HepG2 (cell line): Measurements from ENCODE around the gene COPS6. TPM values are rescaled to one million over a fixed set of nuclear protein-coding genes. Genes with fewer than 3 reads are reported as not detected.

Experiments used
- KLF13 ChIP-seq: sonication (generic); formaldehyde crosslinking; IDR thresholded peaks from 2 replicates; pipeline ENCODE4 v1.4.0; 2020; ENCODE audit warnings: mild to moderate bottlenecking, missing genetic modification reagents
- MBNL3 ChIP-seq: fragments of 250-450 bp; sonication (Bioruptor Pico); conservative IDR thresholded peaks from 2 replicates; pipeline ENCODE4 v1.8.0; 2022; ENCODE audit warnings: mild to moderate bottlenecking, inconsistent platforms
- NFIB ChIP-seq: sonication (generic); formaldehyde crosslinking; IDR thresholded peaks from 2 replicates; pipeline ENCODE4 v1.9.0; 2021; ENCODE audit warnings: missing genetic modification reagents, mild to moderate bottlenecking, borderline replicate concordance
- NFYC ChIP-seq: IDR thresholded peaks from 2 replicates; pipeline ENCODE4 v1.6.1; 2016; ENCODE audit warnings: missing genetic modification reagents, missing compliant biosample characterization
- PBX3 ChIP-seq: sonication (generic); formaldehyde crosslinking; IDR thresholded peaks from 2 replicates; pipeline ENCODE4 v1.8.1; 2023; ENCODE audit warnings: missing genetic modification reagents, inconsistent platforms, borderline replicate concordance
- PHF8 ChIP-seq: sonication (generic); formaldehyde crosslinking; IDR thresholded peaks from 2 replicates; pipeline ENCODE4 v1.5.0; 2020; ENCODE audit warnings: missing genetic modification reagents
- TEAD2 ChIP-seq: sonication (generic); formaldehyde crosslinking; IDR thresholded peaks from 2 replicates; pipeline ENCODE4 v1.9.0; 2021; ENCODE audit warnings: missing genetic modification reagents
- ZNF546 ChIP-seq: sonication (generic); formaldehyde crosslinking; conservative IDR thresholded peaks from 2 replicates; pipeline ENCODE4 v1.8.1; 2023; ENCODE audit warnings: mild to moderate bottlenecking, missing genetic modification reagents
- ZNF629 ChIP-seq: sonication (generic); formaldehyde crosslinking; conservative IDR thresholded peaks from 2 replicates; pipeline ENCODE4 v1.5.0; 2020; ENCODE audit warnings: missing genetic modification reagents
- polyA plus RNA-seq, 8 experiments: library from polyadenylated mRNA; depleted of rRNA in 3 of 8; stranded (reverse) in 7 of 8; unstranded in 1 of 8; fragments of >200 nt; fragmentation: Illumina TruSeq in 4 of 8; extraction: Trizol in 4 of 8; gene quantifications; 2 replicates each; pipeline versions ENCODE4 v1.2.1 to v1.2.3, GENCODE V29; 2011 to 2016; ENCODE audit warnings: low read depth in 4 of 8, missing spikeins in 1 of 8, mixed read lengths in 1 of 8; ENCODE audit not compliant: insufficient read depth in 1 of 8
- total RNA-seq, 5 experiments: library from RNA; depleted of rRNA; stranded (reverse); fragments of >200 nt; fragmentation: Illumina TruSeq; extraction: Trizol; gene quantifications; 2 replicates each; pipeline ENCODE4 v1.2.3, GENCODE V29; 2016; ENCODE audit warnings: low read depth in 1 of 5
- TF ChIP-seq, protein P1 (sequence below): sonication (generic); formaldehyde crosslinking; IDR thresholded peaks from 2 replicates; pipeline ENCODE4 v1.9.0; 2021; ENCODE audit warnings: missing genetic modification reagents, mild to moderate bottlenecking, borderline replicate concordance
- TF ChIP-seq, protein P2 (sequence below): sonication (generic); formaldehyde crosslinking; IDR thresholded peaks from 2 replicates; pipeline ENCODE4 v1.5.1; 2020; ENCODE audit warnings: mild to moderate bottlenecking, missing genetic modification reagents, borderline replicate concordance
- TF ChIP-seq, protein P3 (sequence below): sonication (generic); formaldehyde crosslinking; IDR thresholded peaks from 2 replicates; pipeline ENCODE4 v1.8.1; 2023; ENCODE audit warnings: mild to moderate bottlenecking, inconsistent platforms, moderate library complexity, missing genetic modification reagents, borderline replicate concordance
- TF ChIP-seq, protein P4 (sequence below): sonication (generic); formaldehyde crosslinking; IDR thresholded peaks from 2 replicates; pipeline ENCODE4 v1.5.0; 2020; ENCODE audit warnings: mild to moderate bottlenecking, missing genetic modification reagents

Gene COPS6
- total and polyA plus RNA-seq, 2 of the 13 experiments (the other 11 are each of a cell fraction or from before 2014, with no cell fraction given) = 33.4 to 117 TPM

DNA sequence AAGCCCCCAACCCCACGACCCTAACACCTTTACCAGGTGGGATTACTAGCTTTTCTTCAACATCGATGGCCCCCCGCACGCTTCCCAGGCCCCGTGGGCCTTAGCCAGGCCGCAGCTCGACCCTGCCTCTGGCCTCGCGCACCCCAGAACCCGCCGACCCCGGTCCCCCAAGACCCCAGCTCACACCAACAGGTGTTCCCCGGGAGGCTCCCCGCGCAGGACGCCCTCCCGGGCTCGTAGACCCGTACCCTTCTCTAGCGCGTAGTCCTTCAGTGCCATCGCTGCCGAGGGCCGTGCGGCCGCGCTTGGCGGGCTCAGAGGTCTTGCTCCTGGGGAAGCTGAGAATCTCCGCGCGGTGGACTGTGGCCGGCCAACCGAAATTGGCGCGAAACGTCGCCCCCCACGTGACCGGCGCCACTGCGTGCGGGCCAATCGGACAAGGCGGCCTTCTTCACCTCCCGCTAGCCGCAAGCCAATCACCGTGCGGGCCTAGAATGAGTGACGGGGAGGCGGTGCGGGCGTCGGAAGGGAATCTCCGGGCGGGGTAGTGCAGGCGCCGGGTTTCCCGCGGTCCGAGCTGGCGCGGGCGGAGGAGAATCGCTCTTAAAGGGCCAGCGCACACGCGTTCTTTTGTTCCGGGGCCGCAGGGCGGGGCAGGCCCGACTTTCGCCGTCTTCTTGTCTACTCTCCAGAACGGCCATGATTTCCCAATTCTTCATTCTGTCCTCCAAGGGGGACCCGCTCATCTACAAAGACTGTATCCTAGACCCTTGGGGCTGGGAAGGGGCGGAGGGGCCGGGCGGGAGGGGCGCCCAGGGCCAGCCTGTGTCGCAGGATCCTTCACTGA is 12.5 kb downstream of the COPS6 start, which contains the start of the genes AP4M1 and MCM7 (continued):
- TF ChIP-seq ZNF629 (CRISPR knock-in tag) (peak; percentile 16), ZNF546 (CRISPR knock-in tag) (no peak; the same call in 1 of the 2 replicates), KLF13 (CRISPR knock-in tag) (0 out of 2 replicates have a peak, but pooled peaks have one; percentile 35), PHF8 (CRISPR knock-in tag) (peak; percentile 55), NFYC (CRISPR knock-in tag) (peak; percentile 95), PBX3 (CRISPR knock-in tag) (peak; percentile 75; the same call in 1 of the 2 replicates), TEAD2 (CRISPR knock-in tag) (no peak), MBNL3 (CRISPR knock-in tag) (no peak), NFIB (CRISPR knock-in tag) (no peak)
- TF ChIP-seq, protein P1, sequence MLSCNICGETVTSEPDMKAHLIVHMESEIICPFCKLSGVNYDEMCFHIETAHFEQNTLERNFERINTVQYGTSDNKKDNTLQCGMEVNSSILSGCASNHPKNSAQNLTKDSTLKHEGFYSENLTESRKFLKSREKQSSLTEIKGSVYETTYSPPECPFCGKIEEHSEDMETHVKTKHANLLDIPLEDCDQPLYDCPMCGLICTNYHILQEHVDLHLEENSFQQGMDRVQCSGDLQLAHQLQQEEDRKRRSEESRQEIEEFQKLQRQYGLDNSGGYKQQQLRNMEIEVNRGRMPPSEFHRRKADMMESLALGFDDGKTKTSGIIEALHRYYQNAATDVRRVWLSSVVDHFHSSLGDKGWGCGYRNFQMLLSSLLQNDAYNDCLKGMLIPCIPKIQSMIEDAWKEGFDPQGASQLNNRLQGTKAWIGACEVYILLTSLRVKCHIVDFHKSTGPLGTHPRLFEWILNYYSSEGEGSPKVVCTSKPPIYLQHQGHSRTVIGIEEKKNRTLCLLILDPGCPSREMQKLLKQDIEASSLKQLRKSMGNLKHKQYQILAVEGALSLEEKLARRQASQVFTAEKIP = no peak
- TF ChIP-seq, protein P2, sequence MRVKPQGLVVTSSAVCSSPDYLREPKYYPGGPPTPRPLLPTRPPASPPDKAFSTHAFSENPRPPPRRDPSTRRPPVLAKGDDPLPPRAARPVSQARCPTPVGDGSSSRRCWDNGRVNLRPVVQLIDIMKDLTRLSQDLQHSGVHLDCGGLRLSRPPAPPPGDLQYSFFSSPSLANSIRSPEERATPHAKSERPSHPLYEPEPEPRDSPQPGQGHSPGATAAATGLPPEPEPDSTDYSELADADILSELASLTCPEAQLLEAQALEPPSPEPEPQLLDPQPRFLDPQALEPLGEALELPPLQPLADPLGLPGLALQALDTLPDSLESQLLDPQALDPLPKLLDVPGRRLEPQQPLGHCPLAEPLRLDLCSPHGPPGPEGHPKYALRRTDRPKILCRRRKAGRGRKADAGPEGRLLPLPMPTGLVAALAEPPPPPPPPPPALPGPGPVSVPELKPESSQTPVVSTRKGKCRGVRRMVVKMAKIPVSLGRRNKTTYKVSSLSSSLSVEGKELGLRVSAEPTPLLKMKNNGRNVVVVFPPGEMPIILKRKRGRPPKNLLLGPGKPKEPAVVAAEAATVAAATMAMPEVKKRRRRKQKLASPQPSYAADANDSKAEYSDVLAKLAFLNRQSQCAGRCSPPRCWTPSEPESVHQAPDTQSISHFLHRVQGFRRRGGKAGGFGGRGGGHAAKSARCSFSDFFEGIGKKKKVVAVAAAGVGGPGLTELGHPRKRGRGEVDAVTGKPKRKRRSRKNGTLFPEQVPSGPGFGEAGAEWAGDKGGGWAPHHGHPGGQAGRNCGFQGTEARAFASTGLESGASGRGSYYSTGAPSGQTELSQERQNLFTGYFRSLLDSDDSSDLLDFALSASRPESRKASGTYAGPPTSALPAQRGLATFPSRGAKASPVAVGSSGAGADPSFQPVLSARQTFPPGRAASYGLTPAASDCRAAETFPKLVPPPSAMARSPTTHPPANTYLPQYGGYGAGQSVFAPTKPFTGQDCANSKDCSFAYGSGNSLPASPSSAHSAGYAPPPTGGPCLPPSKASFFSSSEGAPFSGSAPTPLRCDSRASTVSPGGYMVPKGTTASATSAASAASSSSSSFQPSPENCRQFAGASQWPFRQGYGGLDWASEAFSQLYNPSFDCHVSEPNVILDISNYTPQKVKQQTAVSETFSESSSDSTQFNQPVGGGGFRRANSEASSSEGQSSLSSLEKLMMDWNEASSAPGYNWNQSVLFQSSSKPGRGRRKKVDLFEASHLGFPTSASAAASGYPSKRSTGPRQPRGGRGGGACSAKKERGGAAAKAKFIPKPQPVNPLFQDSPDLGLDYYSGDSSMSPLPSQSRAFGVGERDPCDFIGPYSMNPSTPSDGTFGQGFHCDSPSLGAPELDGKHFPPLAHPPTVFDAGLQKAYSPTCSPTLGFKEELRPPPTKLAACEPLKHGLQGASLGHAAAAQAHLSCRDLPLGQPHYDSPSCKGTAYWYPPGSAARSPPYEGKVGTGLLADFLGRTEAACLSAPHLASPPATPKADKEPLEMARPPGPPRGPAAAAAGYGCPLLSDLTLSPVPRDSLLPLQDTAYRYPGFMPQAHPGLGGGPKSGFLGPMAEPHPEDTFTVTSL = 0 out of 2 replicates have a peak, but pooled peaks have one; percentile 44
- TF ChIP-seq, protein P3, sequence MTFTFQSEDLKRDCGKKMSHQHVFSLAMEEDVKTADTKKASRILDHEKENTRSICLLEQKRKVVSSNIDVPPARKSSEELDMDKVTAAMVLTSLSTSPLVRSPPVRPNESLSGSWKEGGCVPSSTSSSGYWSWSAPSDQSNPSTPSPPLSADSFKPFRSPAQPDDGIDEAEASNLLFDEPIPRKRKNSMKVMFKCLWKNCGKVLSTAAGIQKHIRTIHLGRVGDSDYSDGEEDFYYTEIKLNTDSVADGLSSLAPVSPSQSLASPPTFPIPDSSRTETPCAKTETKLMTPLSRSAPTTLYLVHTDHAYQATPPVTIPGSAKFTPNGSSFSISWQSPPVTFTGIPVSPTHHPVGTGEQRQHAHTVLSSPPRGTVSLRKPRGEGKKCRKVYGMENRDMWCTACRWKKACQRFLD (CRISPR knock-in tag) = no peak; the same call in 1 of the 2 replicates
- TF ChIP-seq, protein P4, sequence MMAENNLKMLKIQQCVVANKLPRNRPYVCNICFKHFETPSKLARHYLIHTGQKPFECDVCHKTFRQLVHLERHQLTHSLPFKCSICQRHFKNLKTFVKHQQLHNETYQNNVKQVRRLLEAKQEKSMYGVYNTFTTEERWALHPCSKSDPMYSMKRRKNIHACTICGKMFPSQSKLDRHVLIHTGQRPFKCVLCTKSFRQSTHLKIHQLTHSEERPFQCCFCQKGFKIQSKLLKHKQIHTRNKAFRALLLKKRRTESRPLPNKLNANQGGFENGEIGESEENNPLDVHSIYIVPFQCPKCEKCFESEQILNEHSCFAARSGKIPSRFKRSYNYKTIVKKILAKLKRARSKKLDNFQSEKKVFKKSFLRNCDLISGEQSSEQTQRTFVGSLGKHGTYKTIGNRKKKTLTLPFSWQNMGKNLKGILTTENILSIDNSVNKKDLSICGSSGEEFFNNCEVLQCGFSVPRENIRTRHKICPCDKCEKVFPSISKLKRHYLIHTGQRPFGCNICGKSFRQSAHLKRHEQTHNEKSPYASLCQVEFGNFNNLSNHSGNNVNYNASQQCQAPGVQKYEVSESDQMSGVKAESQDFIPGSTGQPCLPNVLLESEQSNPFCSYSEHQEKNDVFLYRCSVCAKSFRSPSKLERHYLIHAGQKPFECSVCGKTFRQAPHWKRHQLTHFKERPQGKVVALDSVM (CRISPR knock-in tag) = no peak; the same call in 1 of the 2 replicates
